SK-N-SH treated with all-trans-retinoic acid at 6 μM for 48 hours (cell line): ENCODE results near the gene CRYBB2.

Source experiments
- ARNTL ChIP-seq: fragments of 450-650 bp; formaldehyde crosslinking; IDR thresholded peaks from 2 replicates; pipeline ENCODE4 v1.5.0; 2020; ENCODE audit warnings: low read depth, mild to moderate bottlenecking, moderate library complexity, borderline replicate concordance
- BACH2 ChIP-seq: fragments of 250-450 bp; sonication (Bioruptor Pico); IDR thresholded peaks from 2 replicates; pipeline ENCODE4 v1.9.0; 2021; ENCODE audit warnings: mild to moderate bottlenecking, borderline replicate concordance
- CREB5 ChIP-seq: fragments of 250-450 bp; sonication (Bioruptor Pico); IDR thresholded peaks from 2 replicates; pipeline ENCODE4 v1.5.1; 2020; ENCODE audit warnings: low read depth, mild to moderate bottlenecking, moderate library complexity
- ESRRG ChIP-seq: fragments of 250-450 bp; sonication (Bioruptor Pico); IDR thresholded peaks from 2 replicates; pipeline ENCODE4 v1.6.1; 2021; ENCODE audit warnings: mild to moderate bottlenecking
- GLIS3 ChIP-seq: fragments of 250-450 bp; sonication (Bioruptor Pico); IDR thresholded peaks from 2 replicates; pipeline ENCODE4 v1.5.0; 2020; ENCODE audit warnings: mild to moderate bottlenecking, moderate library complexity
- ISL1 ChIP-seq: fragments of 250-450 bp; sonication (Bioruptor Pico); IDR thresholded peaks from 2 replicates; pipeline ENCODE4 v2.1.2; 2022; ENCODE audit warnings: mild to moderate bottlenecking, moderate library complexity
- OSR1 ChIP-seq: fragments of 250-450 bp; sonication (Bioruptor Pico); IDR thresholded peaks from 2 replicates; pipeline ENCODE4 v1.8.0; 2022; ENCODE audit warnings: moderate library complexity, mild to moderate bottlenecking, inconsistent platforms
- PATZ1 ChIP-seq: fragments of 250-450 bp; sonication (Bioruptor Pico); IDR thresholded peaks from 2 replicates; pipeline ENCODE4 v1.8.0; 2020; ENCODE audit warnings: mild to moderate bottlenecking, moderate library complexity, borderline replicate concordance
- POU6F1 ChIP-seq: fragments of 250-450 bp; sonication (Bioruptor Pico); IDR thresholded peaks from 2 replicates; pipeline ENCODE4 v1.8.0; 2021; ENCODE audit warnings: low read depth, mild to moderate bottlenecking, moderate library complexity, borderline replicate concordance
- TOX ChIP-seq: fragments of 250-450 bp; sonication (Bioruptor Pico); IDR thresholded peaks from 2 replicates; pipeline ENCODE4 v1.8.0; 2021; ENCODE audit warnings: mild to moderate bottlenecking, moderate library complexity, borderline replicate concordance
- ZFP30 ChIP-seq: fragments of 450-650 bp; formaldehyde crosslinking; IDR thresholded peaks from 2 replicates; pipeline ENCODE4 v1.5.0; 2022; ENCODE audit warnings: mild to moderate bottlenecking, moderate library complexity
- ZNF8 ChIP-seq: fragments of 450-650 bp; formaldehyde crosslinking; IDR thresholded peaks from 2 replicates; pipeline ENCODE4 v1.5.0; 2020; ENCODE audit warnings: mild to moderate bottlenecking, moderate library complexity
- TF ChIP-seq, protein P1 (sequence below): fragments of 250-450 bp; sonication (Bioruptor Pico); IDR thresholded peaks from 2 replicates; pipeline ENCODE4 v1.5.0; 2020; ENCODE audit warnings: mild to moderate bottlenecking, moderate library complexity
- TF ChIP-seq, protein P2 (sequence below): fragments of 250-450 bp; sonication (Bioruptor Pico); IDR thresholded peaks from 2 replicates; pipeline ENCODE4 v1.5.1; 2021; ENCODE audit warnings: mild to moderate bottlenecking, moderate library complexity

GRCh38 chr22:25202290-25202921 is 17.0 kb upstream of the CRYBB2 start:
- TF ChIP-seq ARNTL (CRISPR knock-in tag) (no peak), ZNF8 (no peak), PATZ1 (CRISPR knock-in tag) (no peak), GLIS3 (CRISPR knock-in tag) (no peak), OSR1 (no peak), ESRRG (CRISPR knock-in tag) (no peak), POU6F1 (CRISPR knock-in tag) (no peak), TOX (CRISPR knock-in tag) (no peak), BACH2 (CRISPR knock-in tag) (no peak), ZFP30 (CRISPR knock-in tag) (no peak), ISL1 (no peak), CREB5 (CRISPR knock-in tag) (no peak)
- TF ChIP-seq, protein P1, sequence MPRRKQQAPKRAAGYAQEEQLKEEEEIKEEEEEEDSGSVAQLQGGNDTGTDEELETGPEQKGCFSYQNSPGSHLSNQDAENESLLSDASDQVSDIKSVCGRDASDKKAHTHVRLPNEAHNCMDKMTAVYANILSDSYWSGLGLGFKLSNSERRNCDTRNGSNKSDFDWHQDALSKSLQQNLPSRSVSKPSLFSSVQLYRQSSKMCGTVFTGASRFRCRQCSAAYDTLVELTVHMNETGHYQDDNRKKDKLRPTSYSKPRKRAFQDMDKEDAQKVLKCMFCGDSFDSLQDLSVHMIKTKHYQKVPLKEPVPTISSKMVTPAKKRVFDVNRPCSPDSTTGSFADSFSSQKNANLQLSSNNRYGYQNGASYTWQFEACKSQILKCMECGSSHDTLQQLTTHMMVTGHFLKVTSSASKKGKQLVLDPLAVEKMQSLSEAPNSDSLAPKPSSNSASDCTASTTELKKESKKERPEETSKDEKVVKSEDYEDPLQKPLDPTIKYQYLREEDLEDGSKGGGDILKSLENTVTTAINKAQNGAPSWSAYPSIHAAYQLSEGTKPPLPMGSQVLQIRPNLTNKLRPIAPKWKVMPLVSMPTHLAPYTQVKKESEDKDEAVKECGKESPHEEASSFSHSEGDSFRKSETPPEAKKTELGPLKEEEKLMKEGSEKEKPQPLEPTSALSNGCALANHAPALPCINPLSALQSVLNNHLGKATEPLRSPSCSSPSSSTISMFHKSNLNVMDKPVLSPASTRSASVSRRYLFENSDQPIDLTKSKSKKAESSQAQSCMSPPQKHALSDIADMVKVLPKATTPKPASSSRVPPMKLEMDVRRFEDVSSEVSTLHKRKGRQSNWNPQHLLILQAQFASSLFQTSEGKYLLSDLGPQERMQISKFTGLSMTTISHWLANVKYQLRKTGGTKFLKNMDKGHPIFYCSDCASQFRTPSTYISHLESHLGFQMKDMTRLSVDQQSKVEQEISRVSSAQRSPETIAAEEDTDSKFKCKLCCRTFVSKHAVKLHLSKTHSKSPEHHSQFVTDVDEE (CRISPR knock-in tag), result no peak
- TF ChIP-seq, protein P2, sequence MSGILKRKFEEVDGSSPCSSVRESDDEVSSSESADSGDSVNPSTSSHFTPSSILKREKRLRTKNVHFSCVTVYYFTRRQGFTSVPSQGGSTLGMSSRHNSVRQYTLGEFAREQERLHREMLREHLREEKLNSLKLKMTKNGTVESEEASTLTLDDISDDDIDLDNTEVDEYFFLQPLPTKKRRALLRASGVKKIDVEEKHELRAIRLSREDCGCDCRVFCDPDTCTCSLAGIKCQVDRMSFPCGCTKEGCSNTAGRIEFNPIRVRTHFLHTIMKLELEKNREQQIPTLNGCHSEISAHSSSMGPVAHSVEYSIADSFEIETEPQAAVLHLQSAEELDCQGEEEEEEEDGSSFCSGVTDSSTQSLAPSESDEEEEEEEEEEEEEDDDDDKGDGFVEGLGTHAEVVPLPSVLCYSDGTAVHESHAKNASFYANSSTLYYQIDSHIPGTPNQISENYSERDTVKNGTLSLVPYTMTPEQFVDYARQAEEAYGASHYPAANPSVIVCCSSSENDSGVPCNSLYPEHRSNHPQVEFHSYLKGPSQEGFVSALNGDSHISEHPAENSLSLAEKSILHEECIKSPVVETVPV (CRISPR knock-in tag), result no peak
